OCI-LY1 (cell line): ENCODE measurements around the gene HSPB2.

Source experiments
- H2AFZ ChIP-seq: fragments of 200-600 bp; sonication (generic), shearing (Covaris generic); 2 replicates; pipeline ENCODE4 v1.6.0; 2014; ENCODE audit warnings: antibody characterized with exemption, mild to moderate bottlenecking, low read length
- H3F3A ChIP-seq: fragments of 200-600 bp; sonication (generic), shearing (Covaris generic); 2 replicates; pipeline ENCODE4 v1.6.0; 2014; ENCODE audit warnings: mild to moderate bottlenecking, antibody characterized with exemption, low read length, moderate library complexity; ENCODE audit not compliant: insufficient read depth
- H3K27ac ChIP-seq: fragments of 200-600 bp; sonication (generic); 2 replicates; pipeline ENCODE4 v1.5.1; 2014; ENCODE audit warnings: low read length, mixed run types, mild to moderate bottlenecking, low read depth; ENCODE audit not compliant: poor library complexity, severe bottlenecking
- H3K27me3 ChIP-seq: fragments of 200-600 bp; sonication (generic); 2 replicates; pipeline ENCODE4 v1.6.0; 2014; ENCODE audit warnings: antibody characterized with exemption, mild to moderate bottlenecking, low read length, moderate library complexity; ENCODE audit not compliant: insufficient read depth
- H3K36me3 ChIP-seq: fragments of 200-600 bp; sonication (generic); 2 replicates; pipeline ENCODE4 v1.6.1; 2014; ENCODE audit warnings: mild to moderate bottlenecking, antibody characterized with exemption, low read length, moderate library complexity, mixed read lengths; ENCODE audit not compliant: insufficient read depth
- H3K4me1 ChIP-seq: fragments of 200-600 bp; sonication (generic); 2 replicates; pipeline ENCODE4 v1.5.1; 2014; ENCODE audit warnings: mild to moderate bottlenecking, low read length, moderate library complexity; ENCODE audit not compliant: insufficient read depth, severe bottlenecking
- H3K4me2 ChIP-seq: fragments of 200-600 bp; sonication (generic), shearing (Covaris generic); 2 replicates; pipeline ENCODE4 v1.6.1; 2014; ENCODE audit warnings: low read length
- H3K4me3 ChIP-seq: fragments of 200-600 bp; sonication (generic); 2 replicates; pipeline ENCODE4 v1.5.1; 2014; ENCODE audit warnings: low read length, low read depth, mild to moderate bottlenecking, mixed read lengths; ENCODE audit not compliant: poor library complexity, severe bottlenecking
- H3K79me2 ChIP-seq: fragments of 200-600 bp; shearing (Covaris generic); 2 replicates; pipeline ENCODE4 v1.6.1; 2016; ENCODE audit warnings: mixed run types, low read length, mixed read lengths; ENCODE audit not compliant: insufficient read depth
- H3K9ac ChIP-seq: fragments of 200-600 bp; sonication (generic), shearing (Covaris generic); 2 replicates; pipeline ENCODE4 v1.6.1; 2014; ENCODE audit warnings: mild to moderate bottlenecking, low read length, mixed read lengths
- H3K9me2 ChIP-seq: fragments of 200-600 bp; sonication (generic), shearing (Covaris generic); 2 replicates; pipeline ENCODE4 v1.6.1; 2014; ENCODE audit warnings: low read depth, mild to moderate bottlenecking, low read length, mixed read lengths
- H3K9me3 ChIP-seq: fragments of 200-600 bp; shearing (Covaris generic); 2 replicates; pipeline ENCODE4 v1.6.1; 2014; ENCODE audit warnings: low read length, mixed read lengths
- H4K20me1 ChIP-seq: fragments of 200-600 bp; sonication (generic), shearing (Covaris generic); 2 replicates; pipeline ENCODE4 v1.6.0; 2016; ENCODE audit warnings: mild to moderate bottlenecking, low read length; ENCODE audit not compliant: insufficient read depth
- CTCF ChIP-seq: fragments of 200-600 bp; sonication (generic), shearing (Covaris generic); IDR thresholded peaks from 2 replicates; pipeline ENCODE4 v1.5.1; 2017; ENCODE audit warnings: mild to moderate bottlenecking, antibody characterized with exemption, low read length, moderate library complexity, mixed read lengths
- EZH2 ChIP-seq: fragments of 200-600 bp; sonication (generic), shearing (Covaris generic); IDR thresholded peaks from 2 replicates; pipeline ENCODE4 v1.8.0; 2017; ENCODE audit warnings: borderline replicate concordance, mixed run types, mild to moderate bottlenecking, antibody characterized with exemption, low read length, moderate library complexity, mixed read lengths

Gene HSPB2

DNA sequence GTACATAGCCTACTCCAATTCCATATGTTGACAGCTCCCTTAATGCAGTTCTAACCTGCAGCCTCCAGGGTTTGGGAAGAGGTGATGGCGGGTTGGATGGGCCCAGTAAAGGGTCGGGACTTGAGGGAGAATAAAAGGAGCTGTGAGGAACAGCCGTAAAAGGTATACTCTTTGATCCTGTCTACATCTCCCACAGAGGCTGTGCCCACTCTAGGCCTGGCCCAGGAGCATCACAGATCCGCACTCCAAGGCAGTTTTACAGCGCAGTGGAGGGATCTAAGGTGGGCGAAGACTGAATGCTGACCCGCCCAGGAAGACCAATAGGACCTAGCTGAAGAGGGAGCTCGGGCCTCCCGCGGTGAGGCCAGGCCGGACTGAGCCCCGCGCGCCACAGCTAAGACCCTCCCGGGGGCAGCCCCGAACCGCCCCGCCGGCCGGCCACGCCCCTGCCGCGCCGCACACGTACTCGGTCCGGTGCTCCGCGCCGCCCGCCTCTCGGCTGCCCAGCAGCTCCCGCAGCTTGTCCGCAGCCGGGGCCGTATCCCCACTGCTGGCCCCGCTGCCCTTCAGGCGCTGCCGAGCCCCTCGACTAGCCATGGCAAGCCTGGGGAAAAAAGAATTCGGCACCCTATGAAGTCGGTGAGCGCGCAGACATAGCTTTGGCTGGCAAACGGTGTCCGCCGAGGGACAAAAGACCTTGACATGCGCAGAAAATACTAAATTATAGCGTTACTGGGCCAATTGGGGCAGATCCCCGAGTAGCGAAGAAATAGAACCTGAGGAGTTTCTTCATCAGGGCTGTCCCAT, 41.4 kb upstream of the HSPB2 start, which contains the start of gene ALG9:
Gene ALG9 (minus strand): TSS at position 696 of the 807 bp plus-strand sequence. CDS start 99 bp downstream, at position 597.
- peak within 1 kb of the TSS; percentile 85 for H3K9ac ChIP-seq
- peak within 1 kb of the TSS; percentile 96 for H2AFZ ChIP-seq
- no peaks in the 10 kb centered on the region for H3K79me2 ChIP-seq
- peaks cover 39% of the 10 kb centered on the region for H3K36me3 ChIP-seq
- H3K4me2 ChIP-seq, result peak within 1 kb of the TSS; percentile 91
- H3K9me3 ChIP-seq, result no peaks in the 10 kb centered on the region
- TF ChIP-seq EZH2 (no peak), CTCF (peak; percentile 23; the same call in 1 of the 2 replicates)
- no peaks in the 10 kb centered on the region for H4K20me1 ChIP-seq
- H3K4me3 ChIP-seq, result peak within 1 kb of the TSS; percentile 80
- H3K27me3 ChIP-seq, result no peaks in the 10 kb centered on the region
- H3K9me2 ChIP-seq, result no peaks in the 10 kb centered on the region
- H3F3A ChIP-seq, result 0 out of 2 replicates have a peak, but pooled peaks cover 5% of the 10 kb centered on the region
- peaks cover 18% of the 10 kb centered on the region for H3K4me1 ChIP-seq
- peak within 1 kb of the TSS; percentile 8 for H3K27ac ChIP-seq

DNA sequence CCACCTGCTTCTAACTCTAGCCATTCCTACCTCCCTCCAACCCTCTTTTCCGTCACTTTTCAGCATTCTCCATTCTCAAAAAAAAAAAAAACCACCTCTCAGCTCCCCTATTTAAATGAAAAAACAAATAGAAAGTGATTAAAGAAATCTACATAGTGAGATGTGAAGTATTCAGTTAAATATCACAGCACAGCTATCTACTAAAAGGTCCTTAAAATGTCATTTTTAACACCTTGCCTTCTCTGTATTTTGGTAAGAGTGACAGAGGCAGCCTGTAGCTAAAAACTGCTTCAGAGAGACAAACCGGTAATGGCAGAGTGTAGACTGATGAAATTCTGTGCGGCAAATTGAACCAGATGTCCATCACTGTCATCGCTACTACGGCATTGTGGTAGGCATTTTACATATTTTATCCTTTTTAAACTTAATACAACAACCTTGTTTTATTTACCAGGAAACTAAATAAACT, 40.8 kb upstream of the HSPB2 start:
- peaks cover 39% of the 10 kb centered on the region; the same call in 1 of the 2 replicates for H3K36me3 ChIP-seq
- H3K4me3 ChIP-seq, result peak overlapping the region; percentile 80
- H2AFZ ChIP-seq, result peak overlapping the region; percentile 96
- peak overlapping the region; percentile 8 for H3K27ac ChIP-seq
- no peaks in the 10 kb centered on the region for H3K27me3 ChIP-seq
- no peaks in the 10 kb centered on the region for H3K9me2 ChIP-seq
- H3K79me2 ChIP-seq, result no peaks in the 10 kb centered on the region
- peak overlapping the region; percentile 91 for H3K4me2 ChIP-seq
- H3K9ac ChIP-seq, result peak overlapping the region; percentile 85
- 0 out of 2 replicates have a peak, but pooled peaks cover 6% of the 10 kb centered on the region for H3F3A ChIP-seq
- no peaks in the 10 kb centered on the region for H4K20me1 ChIP-seq
- TF ChIP-seq CTCF (no peak), EZH2 (no peak)
- no peaks in the 10 kb centered on the region for H3K9me3 ChIP-seq
- peaks cover 18% of the 10 kb centered on the region for H3K4me1 ChIP-seq

GRCh38 chr11:111878385-111878848, 34.1 kb upstream of the HSPB2 start:
- Histone ChIP-seq H4K20me1 (no peaks in the 10 kb centered on the region), H3K4me2 (peak overlapping the region; percentile 90), H3K27ac (peak overlapping the region; percentile 79), H3K9me2 (no peaks in the 10 kb centered on the region), H3K4me1 (peaks cover 26% of the 10 kb centered on the region), H3K4me3 (peak overlapping the region; percentile 69), H3K9ac (peak overlapping the region; percentile 80), H3K36me3 (peaks cover 22% of the 10 kb centered on the region; the same call in 1 of the 2 replicates), H3K27me3 (no peaks in the 10 kb centered on the region), H3K79me2 (no peaks in the 10 kb centered on the region), H3F3A (0 out of 2 replicates have a peak, but pooled peaks cover 9% of the 10 kb centered on the region), H2AFZ (peak overlapping the region; percentile 96), H3K9me3 (no peaks in the 10 kb centered on the region)
- TF ChIP-seq EZH2 (no peak), CTCF (no peak)
